ENCODE measurements around the gene RARRES2. TPM values are rescaled to one million over a fixed set of nuclear protein-coding genes. Genes with fewer than 3 reads are reported as not detected.
A peak's percentile ranks its signal among the peaks of the same experiment; 100 is the strongest.

The RARRES2 gene
- total and polyA plus RNA-seq, 2 of the 13 experiments (the other 11 are each of a cell fraction or from before 2014, with no cell fraction given), result 134 to 172 TPM

- TF ChIP-seq NFAT5 (CRISPR knock-in tag; IDR thresholded peaks at IDR 0.05), result peak; percentile 90
- TF ChIP-seq ZNF558 (CRISPR knock-in tag; IDR thresholded peaks at IDR 0.05; ENCODE audit: borderline replicate concordance), result peak; percentile 61; the same call in 1 of the 2 replicates
- peak; percentile 78; the same call in 1 of the 2 replicates for TF ChIP-seq MIER3 (CRISPR knock-in tag; IDR thresholded peaks at IDR 0.05; ENCODE audit: borderline replicate concordance)
- TF ChIP-seq MED1 (CRISPR knock-in tag; IDR thresholded peaks at IDR 0.05), result peak; percentile 83
- 0 out of 2 replicates have a peak, but pooled peaks have one; percentile 20 for TF ChIP-seq GLI4 (CRISPR knock-in tag; IDR thresholded peaks at IDR 0.05; ENCODE audit: borderline replicate concordance)
- TF ChIP-seq ZSCAN20 (CRISPR knock-in tag; IDR thresholded peaks at IDR 0.05; ENCODE audit: borderline replicate concordance), result 0 out of 2 replicates have a peak, but pooled peaks have one; percentile 76
- TF ChIP-seq GABPA (IDR thresholded peaks at IDR 0.05; ENCODE audit: low read depth, low read length), result peak; percentile 73
- peak; percentile 91 for TF ChIP-seq GABPA (CRISPR knock-in tag; IDR thresholded peaks at IDR 0.05; ENCODE audit: low read depth)
- TF ChIP-seq ZNF350 (CRISPR knock-in tag; IDR thresholded peaks at IDR 0.05; ENCODE audit: borderline replicate concordance, low read depth), result peak; percentile 95
- TF ChIP-seq HOXA7 (CRISPR knock-in tag; IDR thresholded peaks at IDR 0.05), result no peak
- peak; percentile 81; the same call in 1 of the 2 replicates for TF ChIP-seq ZNF253 (CRISPR knock-in tag; IDR thresholded peaks at IDR 0.05; ENCODE audit: borderline replicate concordance)
- TF ChIP-seq ZNF639 (CRISPR knock-in tag; conservative IDR thresholded peaks at IDR 0.05), result peak; percentile 95
- no peak; the same call in none of the 2 replicates for TF ChIP-seq POGK (CRISPR knock-in tag; conservative IDR thresholded peaks at IDR 0.05)
- no peak for TF ChIP-seq TCF12 (IDR thresholded peaks at IDR 0.05)
- peak; percentile 48; the same call in 1 of the 2 replicates for TF ChIP-seq TCF12 (CRISPR knock-in tag; IDR thresholded peaks at IDR 0.05)
- TF ChIP-seq, protein P1, sequence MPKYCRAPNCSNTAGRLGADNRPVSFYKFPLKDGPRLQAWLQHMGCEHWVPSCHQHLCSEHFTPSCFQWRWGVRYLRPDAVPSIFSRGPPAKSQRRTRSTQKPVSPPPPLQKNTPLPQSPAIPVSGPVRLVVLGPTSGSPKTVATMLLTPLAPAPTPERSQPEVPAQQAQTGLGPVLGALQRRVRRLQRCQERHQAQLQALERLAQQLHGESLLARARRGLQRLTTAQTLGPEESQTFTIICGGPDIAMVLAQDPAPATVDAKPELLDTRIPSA (CRISPR knock-in tag; IDR thresholded peaks at IDR 0.05; ENCODE audit: borderline replicate concordance), result no peak; the same call in 1 of the 2 replicates
- no peak for TF ChIP-seq PTBP1 (IDR thresholded peaks at IDR 0.05; ENCODE audit: low read depth, low read length, poor library complexity, severe bottlenecking)
These were observed 18.4 kb downstream of the RARRES2 start, which contains the start of the genes ACTR3C and LRRC61 (continued) for GRCh38 chr7:150322833-150323681.

Measured in HepG2 (cell line).